HepG2 (cell line): ENCODE measurements around the gene GAS6. TPM values are rescaled to one million over a fixed set of nuclear protein-coding genes. Genes with fewer than 3 reads are reported as not detected.

Source experiments
- ATAC-seq: fragments of 200-7000 bp; cut with Tn5 transposase; 3 replicates; pipeline ENCODE4 v1.9.1; 2020; ENCODE audit warnings: mild to moderate bottlenecking, moderate library complexity
- BruUV-seq: library from RNA; stranded (reverse); fragments of 400-500 nt; replicated peaks from 2 replicates; lab custom pipeline; 2021; lab: Mats Ljungman, UMichigan
- CTCF ChIA-PET: fragments of 300-600 bp; formaldehyde crosslinking; extraction: SDS; loops from one replicate; lab custom pipeline; 2021; ENCODE audit warnings: low total read pairs, inconsistent platforms, low intra/inter-chr PET ratio; lab: Yijun Ruan, JAX
- POLR2A ChIA-PET: fragments of 350-600 bp; sonication (Branson Sonifier 250); formaldehyde crosslinking; loops from one replicate; lab custom pipeline; 2020; ENCODE audit warnings: antibody characterized with exemption, inconsistent platforms; lab: Yijun Ruan, JAX
- DNase-seq: peaks from one replicate; pipeline ENCODE4 v3.0.0-alpha.2; 2015; ENCODE audit warnings: low spot score
- FAIRE-seq: peaks from 3 replicates; lab custom pipeline; 2011; peaks lifted over from hg19 to GRCh38; lab: Jason Lieb, UNC
- H2AFZ ChIP-seq: one replicate; pipeline ENCODE4 v1.6.1; 2011; ENCODE audit warnings: low read length, inconsistent platforms
- H3K27ac ChIP-seq: fragments of 300-600 bp; 3 replicates; pipeline ENCODE4 v1.8.0; 2011; ENCODE audit warnings: mixed run types, mild to moderate bottlenecking, mixed read lengths, low read length, inconsistent platforms; ENCODE audit not compliant: insufficient read depth; ENCODE audit errors: extremely low read length
- H3K27me3 ChIP-seq, 2 experiments: fragments of 200-600 bp in 1 of 2; 2 replicates in 1 of 2; 3 replicates in 1 of 2; pipeline versions ENCODE4 v1.6.0 to v1.8.0; 2011; ENCODE audit warnings: low read length in 2 of 2, mild to moderate bottlenecking in 2 of 2, moderate library complexity in 2 of 2, inconsistent platforms in 1 of 2; ENCODE audit not compliant: insufficient read depth in 2 of 2, control insufficient read depth in 1 of 2
- H3K36me3 ChIP-seq, 2 experiments: fragments of 200-600 bp in 1 of 2; replicated peaks in 1 of 2; 2 replicates in 1 of 2; 3 replicates in 1 of 2; pipeline versions ENCODE4 v1.5.1 to v1.8.0; 2011; ENCODE audit warnings: low read length in 2 of 2, inconsistent platforms in 1 of 2; ENCODE audit not compliant: insufficient read depth in 2 of 2, control insufficient read depth in 1 of 2
- H3K4me1 ChIP-seq: 2 replicates; pipeline ENCODE4 v1.5.1; 2012; ENCODE audit warnings: low read length, inconsistent platforms; ENCODE audit not compliant: insufficient read depth
- H3K4me2 ChIP-seq: 2 replicates; pipeline ENCODE4 v1.6.0; 2011; ENCODE audit warnings: low read depth, low read length, inconsistent platforms
- H3K4me3 ChIP-seq, 3 experiments: fragments of 200-600 bp in 1 of 3; sonication (generic), shearing (Covaris generic) in 1 of 3; replicated peaks in 1 of 3; 2 replicates each; pipeline ENCODE4 v1.5.1; 2011 to 2016; ENCODE audit warnings: low read length in 3 of 3, inconsistent platforms in 2 of 3, low read depth in 2 of 3, mild to moderate bottlenecking in 2 of 3, control low read depth in 1 of 3, mixed read lengths in 1 of 3; ENCODE audit not compliant: insufficient read depth in 1 of 3
- H3K79me2 ChIP-seq: one replicate; pipeline ENCODE4 v1.6.1; 2011; ENCODE audit warnings: low read length, inconsistent platforms; ENCODE audit not compliant: insufficient read depth
- H3K9ac ChIP-seq: 2 replicates; pipeline ENCODE4 v1.6.0; 2011; ENCODE audit warnings: mild to moderate bottlenecking, low read depth, low read length, inconsistent platforms; ENCODE audit not compliant: insufficient read depth
- H3K9me3 ChIP-seq: 2 replicates; pipeline ENCODE4 v1.5.1; 2012; ENCODE audit warnings: mild to moderate bottlenecking, low read length
- H4K20me1 ChIP-seq: 2 replicates; pipeline ENCODE4 v1.6.0; 2011; ENCODE audit warnings: inconsistent platforms, mild to moderate bottlenecking, low read length, moderate library complexity; ENCODE audit not compliant: insufficient read depth
- KAT2B ChIP-seq: fragments of 150-350 bp; IDR thresholded peaks from 2 replicates; pipeline ENCODE4 v1.6.1; 2014; ENCODE audit warnings: low read depth, low read length, borderline replicate concordance
- MZF1 ChIP-seq: sonication (generic); formaldehyde crosslinking; IDR thresholded peaks from 2 replicates; pipeline ENCODE4 v1.8.1; 2023; ENCODE audit warnings: mild to moderate bottlenecking, missing genetic modification reagents, borderline replicate concordance
- NRL ChIP-seq: sonication (generic); formaldehyde crosslinking; IDR thresholded peaks from 2 replicates; pipeline ENCODE4 v1.5.0; 2020; ENCODE audit warnings: missing genetic modification reagents, mild to moderate bottlenecking, moderate library complexity, borderline replicate concordance
- TBP ChIP-seq: sonication (generic); formaldehyde crosslinking; IDR thresholded peaks from 2 replicates; pipeline ENCODE4 v1.5.0; 2020; ENCODE audit warnings: missing genetic modification reagents
- U2AF2 ChIP-seq: fragments of 200-400 bp; formaldehyde crosslinking; IDR thresholded peaks from 2 replicates; pipeline ENCODE4 v1.6.1; 2017; ENCODE audit warnings: low read depth, mild to moderate bottlenecking, low read length
- ZSCAN9 ChIP-seq: IDR thresholded peaks from 2 replicates; pipeline ENCODE4 v1.6.1; 2016; ENCODE audit warnings: borderline replicate concordance
- WGBS: methylation state at CpG from one replicate; pipeline ENCODE4 v1.1.6; 2017; ENCODE audit warnings: low lambda C conversion rate; 5-methylcytosine and 5-hydroxymethylcytosine counted together
- in situ Hi-C: cut with HindIII; loops from 2 replicates; pipeline ENCODE4 v1.10.0; 2017; ENCODE audit warnings: low pct_unique_long_range_greater_than_20kb; ENCODE audit not compliant: extremely low pct_ligation_motif_present
- intact Hi-C: fragments of 100-400 bp; cut with micrococcal nuclease; formaldehyde crosslinking; loops from one replicate; pipeline ENCODE4 v1.10.0; 2022; ENCODE audit not compliant: unreplicated experiment
- polyA plus RNA-seq, 8 experiments: library from polyadenylated mRNA; depleted of rRNA in 3 of 8; stranded (reverse) in 7 of 8; unstranded in 1 of 8; fragments of >200 nt; fragmentation: Illumina TruSeq in 4 of 8; extraction: Trizol in 4 of 8; gene quantifications; 2 replicates each; pipeline versions ENCODE4 v1.2.1 to v1.2.3, GENCODE V29; 2011 to 2016; ENCODE audit warnings: low read depth in 4 of 8, missing spikeins in 1 of 8, mixed read lengths in 1 of 8; ENCODE audit not compliant: insufficient read depth in 1 of 8
- total RNA-seq, 5 experiments: library from RNA; depleted of rRNA; stranded (reverse); fragments of >200 nt; fragmentation: Illumina TruSeq; extraction: Trizol; gene quantifications; 2 replicates each; pipeline ENCODE4 v1.2.3, GENCODE V29; 2016; ENCODE audit warnings: low read depth in 1 of 5
- TF ChIP-seq, protein P1 (sequence below): sonication (generic); formaldehyde crosslinking; IDR thresholded peaks from 2 replicates; pipeline ENCODE4 v1.8.0; 2023; ENCODE audit warnings: mild to moderate bottlenecking, missing genetic modification reagents

GAS6 gene
- total and polyA plus RNA-seq, 2 of the 13 experiments (the other 11 are each of a cell fraction or from before 2014, with no cell fraction given) = 0.09 to 0.24 TPM

DNA sequence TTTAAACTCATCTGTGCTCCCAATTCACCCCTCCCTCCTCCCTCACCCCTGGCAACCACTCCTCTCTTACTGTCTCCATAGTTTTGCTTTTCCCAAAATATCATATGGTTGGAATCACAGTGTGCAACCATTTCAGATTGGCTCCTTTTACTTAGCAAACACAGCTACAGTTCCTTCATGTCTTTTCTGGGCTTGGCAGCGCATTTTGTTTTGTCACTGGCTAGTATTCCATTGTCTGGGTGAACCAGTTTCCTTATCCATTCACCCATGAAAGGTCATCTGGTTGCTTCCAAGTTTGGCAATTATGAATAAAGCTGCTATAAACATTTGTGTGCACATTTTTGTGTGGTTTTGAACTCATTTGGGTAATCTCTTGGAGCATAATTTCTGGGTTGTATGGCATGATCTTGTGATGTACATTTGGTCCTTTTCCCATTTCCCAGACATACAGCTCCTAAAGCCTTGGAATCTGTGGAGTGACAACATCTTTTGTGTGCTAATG lies 23.9 kb upstream of the GAS6 start:
- Histone ChIP-seq H3K9ac (no peak overlapping the region), H3K79me2 (no peaks in the 10 kb centered on the region)
- no peak for TF ChIP-seq NRL (CRISPR knock-in tag)
- TF ChIP-seq ZSCAN9 = no peak
- no peak for TF ChIP-seq TBP (CRISPR knock-in tag)
- TF ChIP-seq, all 625 proteins: peak for 0
- WGBS = 0% methylated on average over 1 of the region's 1 CpG
- in situ Hi-C loops = no loop called here
- no peaks in the 10 kb centered on the region for H3K36me3 ChIP-seq
- no peak overlapping the region for H3K27ac ChIP-seq
- FAIRE-seq (no peak), DNase-seq (no peak), ATAC-seq (no peak)
- intact Hi-C loops = no loop called here
- no peak overlapping the region for H3K4me2 ChIP-seq
- H3K4me1 ChIP-seq = no peaks in the 10 kb centered on the region
- POLR2A ChIA-PET = no interaction called here
- CTCF ChIA-PET = no interaction called here
- H3K27me3 ChIP-seq = peaks cover 0 to 18% of the 10 kb centered on the region in 2 experiments; a peak in 2 of 5 replicates
- BruUV-seq = no TSS peak
- no peak overlapping the region for H3K4me3 ChIP-seq
- H2AFZ ChIP-seq = no peak overlapping the region
- H3K9me3 ChIP-seq = no peaks in the 10 kb centered on the region
- no peaks in the 10 kb centered on the region for H4K20me1 ChIP-seq

DNA sequence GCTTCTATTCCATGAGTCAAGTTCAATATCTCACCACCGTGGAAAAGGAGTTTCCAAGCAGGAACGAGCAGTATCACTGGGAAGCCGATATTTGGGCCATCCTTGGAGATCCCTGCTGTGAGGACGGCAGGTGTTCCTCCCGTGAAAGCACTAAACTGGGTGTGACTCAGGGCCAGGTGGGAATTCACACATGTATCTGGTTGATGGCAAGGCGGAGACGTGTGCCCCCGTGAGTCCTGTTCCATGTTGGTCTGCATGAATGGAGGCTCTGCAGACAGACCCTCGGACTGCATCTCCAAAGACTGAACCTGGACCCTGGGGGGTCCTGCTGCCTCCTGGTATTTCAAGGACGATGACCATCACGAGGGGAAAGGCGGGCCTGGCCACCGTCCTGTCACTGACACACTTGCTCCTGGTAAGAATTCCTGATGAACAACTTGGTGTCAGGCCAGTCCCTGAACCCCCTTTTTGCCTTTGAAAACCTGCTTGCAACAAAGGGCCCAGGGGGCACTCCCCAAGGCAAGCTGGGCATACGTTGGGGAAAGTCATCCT lies 22.8 kb upstream of the GAS6 start:
- ChIA-PET CTCF (no interaction called here), POLR2A (no interaction called here)
- no peaks in the 10 kb centered on the region for H3K4me1 ChIP-seq
- H3K9me3 ChIP-seq = no peaks in the 10 kb centered on the region
- in situ Hi-C loops = no loop called here
- FAIRE-seq = no peak
- no peak overlapping the region for H3K27ac ChIP-seq
- H3K27me3 ChIP-seq = peaks cover 0 to 24% of the 10 kb centered on the region in 2 experiments; a peak in 3 of 5 replicates
- ATAC-seq = no peak
- H2AFZ ChIP-seq = no peak overlapping the region
- 0% methylated on average over 7 of the region's 14 CpGs for WGBS
- H3K9ac ChIP-seq = no peak overlapping the region
- no peak for DNase-seq
- no TSS peak for BruUV-seq
- H3K4me3 ChIP-seq = no peak overlapping the region
- no peak overlapping the region for H3K4me2 ChIP-seq
- H4K20me1 ChIP-seq = no peaks in the 10 kb centered on the region
- no peaks in the 10 kb centered on the region for H3K79me2 ChIP-seq
- intact Hi-C loops = no loop called here
- no peaks in the 10 kb centered on the region for H3K36me3 ChIP-seq
- TF ChIP-seq KAT2B (no peak), U2AF2 (no peak), MZF1 (CRISPR knock-in tag) (no peak)
- TF ChIP-seq, protein P1, sequence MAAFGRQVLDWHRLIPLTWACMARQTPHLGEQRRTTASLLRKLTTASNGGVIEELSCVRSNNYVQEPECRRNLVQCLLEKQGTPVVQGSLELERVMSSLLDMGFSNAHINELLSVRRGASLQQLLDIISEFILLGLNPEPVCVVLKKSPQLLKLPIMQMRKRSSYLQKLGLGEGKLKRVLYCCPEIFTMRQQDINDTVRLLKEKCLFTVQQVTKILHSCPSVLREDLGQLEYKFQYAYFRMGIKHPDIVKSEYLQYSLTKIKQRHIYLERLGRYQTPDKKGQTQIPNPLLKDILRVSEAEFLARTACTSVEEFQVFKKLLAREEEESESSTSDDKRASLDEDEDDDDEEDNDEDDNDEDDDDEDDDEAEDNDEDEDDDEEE = no peak
